ENCODE results near the gene MGMT.

The MGMT gene

DNA sequence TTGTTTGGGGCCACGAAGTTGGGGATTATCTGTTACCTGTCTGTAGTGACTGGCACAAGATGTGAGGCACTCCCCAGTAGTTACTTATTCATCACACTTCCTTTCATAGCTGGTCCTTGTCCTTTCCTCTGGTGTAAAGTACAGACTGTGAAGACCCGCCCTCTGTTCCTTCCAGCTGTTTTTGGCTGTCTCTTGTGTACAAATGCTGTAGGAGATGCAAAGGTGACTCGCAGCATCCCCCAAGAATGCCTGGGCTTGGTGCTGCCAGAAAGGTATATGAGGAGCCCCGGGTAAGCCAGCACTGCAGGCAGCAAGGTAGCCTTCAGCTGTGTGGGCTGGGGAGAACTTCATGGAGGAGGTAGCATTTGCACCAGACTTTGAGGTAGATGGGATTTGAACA, 260.5 kb downstream of the MGMT start:
- Histone ChIP-seq H3K9me2 (ENCODE audit: low read depth, low read length) (no peaks in the 10 kb centered on the region), H4K20me1 (ENCODE audit: insufficient read depth, low read length) (no peaks in the 10 kb centered on the region), H3K79me2 (ENCODE audit: insufficient read depth, low read length) (no peaks in the 10 kb centered on the region), H3F3A (ENCODE audit: insufficient read depth, low read length) (no peaks in the 10 kb centered on the region), H2AFZ (ENCODE audit: low read length) (no peak overlapping the region), H3K9ac (ENCODE audit: low read length) (no peak overlapping the region), H3K27me3 (ENCODE audit: insufficient read depth, low read length) (no peaks in the 10 kb centered on the region), H3K4me1 (ENCODE audit: insufficient read depth, low read length, severe bottlenecking) (no peaks in the 10 kb centered on the region), H3K9me3 (ENCODE audit: low read length) (no peaks in the 10 kb centered on the region), H3K4me2 (ENCODE audit: low read length) (no peak overlapping the region), H3K36me3 (ENCODE audit: insufficient read depth, low read length) (no peaks in the 10 kb centered on the region), H3K27ac (ENCODE audit: low read depth, low read length, poor library complexity, severe bottlenecking) (no peak overlapping the region), H3K4me3 (ENCODE audit: low read depth, low read length, poor library complexity, severe bottlenecking) (no peak overlapping the region)
- TF ChIP-seq EZH2 (IDR thresholded peaks at IDR 0.05; ENCODE audit: borderline replicate concordance, low read length) (no peak), CTCF (IDR thresholded peaks at IDR 0.05; ENCODE audit: low read length) (no peak)

DNA sequence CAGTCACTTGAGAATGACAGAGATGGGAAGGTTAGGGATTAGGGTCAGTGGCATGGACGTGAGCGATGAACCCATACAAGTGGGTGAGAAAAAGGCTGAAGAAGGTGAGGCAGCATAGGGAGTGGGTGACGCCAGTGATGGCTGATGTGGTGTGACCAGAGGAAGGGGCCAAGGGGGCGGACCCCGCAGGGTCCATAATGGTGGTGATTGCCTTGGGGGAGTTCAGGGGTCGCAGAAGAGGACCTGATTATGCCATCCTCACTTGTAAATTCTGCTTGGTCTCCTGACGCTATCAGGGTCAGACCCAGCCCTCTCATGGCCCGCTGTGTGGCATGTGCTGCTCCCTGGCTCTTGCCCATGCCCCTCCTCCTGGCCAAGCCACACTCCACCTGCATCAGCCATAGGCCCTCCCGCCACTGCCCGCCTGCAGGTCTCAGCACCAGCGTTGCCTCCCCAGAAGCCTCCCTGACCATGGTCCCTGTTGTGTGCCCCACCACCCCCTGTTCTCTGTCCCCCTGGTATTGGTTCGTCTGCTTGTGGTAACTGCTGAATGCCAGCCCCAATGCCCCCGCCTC, 261.3 kb downstream of the MGMT start:
- no peak for TF ChIP-seq EZH2 (IDR thresholded peaks at IDR 0.05; ENCODE audit: borderline replicate concordance, low read length)
- Histone ChIP-seq H3K9ac (ENCODE audit: low read length) (no peak overlapping the region), H3K4me3 (ENCODE audit: low read depth, low read length, poor library complexity, severe bottlenecking) (no peak overlapping the region), H3K9me3 (ENCODE audit: low read length) (no peaks in the 10 kb centered on the region), H4K20me1 (ENCODE audit: insufficient read depth, low read length) (no peaks in the 10 kb centered on the region), H3K27me3 (ENCODE audit: insufficient read depth, low read length) (no peaks in the 10 kb centered on the region), H2AFZ (ENCODE audit: low read length) (no peak overlapping the region), H3K9me2 (ENCODE audit: low read depth, low read length) (no peaks in the 10 kb centered on the region), H3K79me2 (ENCODE audit: insufficient read depth, low read length) (no peaks in the 10 kb centered on the region), H3K36me3 (ENCODE audit: insufficient read depth, low read length) (no peaks in the 10 kb centered on the region), H3K27ac (ENCODE audit: low read depth, low read length, poor library complexity, severe bottlenecking) (no peak overlapping the region), H3F3A (ENCODE audit: insufficient read depth, low read length) (no peaks in the 10 kb centered on the region), H3K4me1 (ENCODE audit: insufficient read depth, low read length, severe bottlenecking) (no peaks in the 10 kb centered on the region), H3K4me2 (ENCODE audit: low read length) (no peak overlapping the region)

- Histone ChIP-seq H2AFZ (ENCODE audit: low read length) (no peak overlapping the region), H3K9me3 (ENCODE audit: low read length) (no peaks in the 10 kb centered on the region), H3K4me3 (ENCODE audit: low read depth, low read length, poor library complexity, severe bottlenecking) (no peak overlapping the region), H3K9me2 (ENCODE audit: low read depth, low read length) (no peaks in the 10 kb centered on the region), H3K36me3 (ENCODE audit: insufficient read depth, low read length) (no peaks in the 10 kb centered on the region), H4K20me1 (ENCODE audit: insufficient read depth, low read length) (no peaks in the 10 kb centered on the region), H3K4me2 (ENCODE audit: low read length) (no peak overlapping the region), H3K27ac (ENCODE audit: low read depth, low read length, poor library complexity, severe bottlenecking) (no peak overlapping the region), H3K27me3 (ENCODE audit: insufficient read depth, low read length) (no peaks in the 10 kb centered on the region), H3K4me1 (ENCODE audit: insufficient read depth, low read length, severe bottlenecking) (no peaks in the 10 kb centered on the region), H3K79me2 (ENCODE audit: insufficient read depth, low read length) (no peaks in the 10 kb centered on the region), H3K9ac (ENCODE audit: low read length) (no peak overlapping the region), H3F3A (ENCODE audit: insufficient read depth, low read length) (no peaks in the 10 kb centered on the region)
- TF ChIP-seq CTCF (IDR thresholded peaks at IDR 0.05; ENCODE audit: low read length) (no peak), EZH2 (IDR thresholded peaks at IDR 0.05; ENCODE audit: borderline replicate concordance, low read length) (no peak)
Measured at GRCh38 chr10:129728905-129729795, 262.1 kb downstream of the MGMT start.

Data from OCI-LY1 (cell line).